Peyer's patch (tissue), 4 donors: ENCODE measurements around the gene ATOX1. TPM values are rescaled to one million over a fixed set of nuclear protein-coding genes. Genes with fewer than 3 reads are reported as not detected.

ENCODE experiments used
- DNase-seq, 3 donors: peaks; one replicate each; pipeline ENCODE4 v3.0.0-alpha.2; 2017 to 2019
- H3K27ac ChIP-seq, 4 donors: fragments of 200-600 bp; sonication (generic); one replicate each; pipeline ENCODE4 v1.5.1; 2016 to 2019
- H3K27me3 ChIP-seq, 2 donors: fragments of 200-600 bp; sonication (generic); one replicate each; pipeline ENCODE4 v1.5.1; 2019
- H3K36me3 ChIP-seq, 3 donors: fragments of 200-600 bp; sonication (generic); one replicate each; pipeline ENCODE4 v1.5.1; 2016 to 2019
- H3K4me1 ChIP-seq, 4 donors: fragments of 200-600 bp; sonication (generic); one replicate each; pipeline ENCODE4 v1.5.1; 2016 to 2019
- H3K4me3 ChIP-seq, 4 donors: fragments of 200-600 bp; sonication (generic); 1 replicate in 3 of 4; 2 replicates in 1 of 4; pipeline ENCODE4 v1.5.1; 2016 to 2019; ENCODE audit warnings: mild to moderate bottlenecking in 1 of 4
- H3K9me3 ChIP-seq, 4 donors: fragments of 200-600 bp; sonication (generic); one replicate each; pipeline ENCODE4 v1.5.1; 2016 to 2019; ENCODE audit warnings: mild to moderate bottlenecking in 1 of 4
- POLR2A ChIP-seq, 2 donors: fragments of 450-650 bp; IDR thresholded peaks; one replicate each; pipeline ENCODE4 v1.5.1; 2017; ENCODE audit warnings: antibody characterized with exemption in 2 of 2, mild to moderate bottlenecking in 2 of 2, moderate library complexity in 2 of 2
- total RNA-seq, 4 donors: library from RNA; depleted of rRNA; stranded (reverse); fragments of >200 nt; gene quantifications; one replicate each; pipeline ENCODE4 v1.1.0, GENCODE V29; 2016
- TF ChIP-seq, protein P1 (sequence below), 6 experiments: fragments of 450-650 bp in 4 of 6; fragments of 200-600 bp in 2 of 6; sonication (generic) in 1 of 6; IDR thresholded peaks; one replicate each; pipeline ENCODE4 v1.5.1; 2017 to 2019; ENCODE audit warnings: antibody characterized with exemption in 6 of 6, mild to moderate bottlenecking in 3 of 6, moderate library complexity in 1 of 6

ATOX1 gene
- total RNA-seq, 4 donors from 2014 or later: 99.9 to 161 (median 126) TPM

DNA sequence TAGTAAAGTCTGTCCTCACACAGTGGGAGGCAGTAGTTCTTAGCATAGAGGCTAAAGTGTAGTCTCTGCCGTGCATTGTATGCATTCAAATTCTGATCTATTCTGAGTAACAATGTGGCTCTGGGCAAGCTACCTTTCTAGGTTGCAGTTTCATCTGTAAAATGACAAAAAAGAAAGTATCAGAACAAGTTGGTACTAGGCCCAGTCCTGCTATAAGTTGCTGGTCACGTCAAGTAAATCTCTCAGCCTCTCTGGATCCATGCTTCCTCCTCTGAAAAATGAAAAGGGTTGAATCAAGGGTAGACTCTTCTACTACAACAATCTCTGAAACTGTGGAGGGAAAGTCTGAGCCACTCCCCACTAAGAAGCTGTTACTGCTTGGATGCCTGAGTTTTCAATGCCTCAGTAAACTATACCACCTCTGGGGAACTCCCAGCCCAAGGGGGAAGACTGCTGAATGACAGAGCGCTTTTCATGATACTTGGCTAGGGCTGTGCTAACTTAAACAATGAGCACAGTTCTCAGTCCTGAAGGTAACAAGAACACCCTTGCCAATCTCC, 37.3 kb downstream of the ATOX1 start:
- Histone ChIP-seq H3K4me1 (no peaks in the 10 kb centered on the region), H3K27ac (no peak overlapping the region), H3K4me3 (no peak overlapping the region), H3K27me3 (no peaks in the 10 kb centered on the region), H3K36me3 (no peaks in the 10 kb centered on the region), H3K9me3 (no peaks in the 10 kb centered on the region)
- no peak for DNase-seq
- TF ChIP-seq POLR2A (IDR thresholded peaks at IDR 0.05): no peak
- TF ChIP-seq, protein P1, sequence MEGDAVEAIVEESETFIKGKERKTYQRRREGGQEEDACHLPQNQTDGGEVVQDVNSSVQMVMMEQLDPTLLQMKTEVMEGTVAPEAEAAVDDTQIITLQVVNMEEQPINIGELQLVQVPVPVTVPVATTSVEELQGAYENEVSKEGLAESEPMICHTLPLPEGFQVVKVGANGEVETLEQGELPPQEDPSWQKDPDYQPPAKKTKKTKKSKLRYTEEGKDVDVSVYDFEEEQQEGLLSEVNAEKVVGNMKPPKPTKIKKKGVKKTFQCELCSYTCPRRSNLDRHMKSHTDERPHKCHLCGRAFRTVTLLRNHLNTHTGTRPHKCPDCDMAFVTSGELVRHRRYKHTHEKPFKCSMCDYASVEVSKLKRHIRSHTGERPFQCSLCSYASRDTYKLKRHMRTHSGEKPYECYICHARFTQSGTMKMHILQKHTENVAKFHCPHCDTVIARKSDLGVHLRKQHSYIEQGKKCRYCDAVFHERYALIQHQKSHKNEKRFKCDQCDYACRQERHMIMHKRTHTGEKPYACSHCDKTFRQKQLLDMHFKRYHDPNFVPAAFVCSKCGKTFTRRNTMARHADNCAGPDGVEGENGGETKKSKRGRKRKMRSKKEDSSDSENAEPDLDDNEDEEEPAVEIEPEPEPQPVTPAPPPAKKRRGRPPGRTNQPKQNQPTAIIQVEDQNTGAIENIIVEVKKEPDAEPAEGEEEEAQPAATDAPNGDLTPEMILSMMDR (IDR thresholded peaks at IDR 0.05): no peak

DNA sequence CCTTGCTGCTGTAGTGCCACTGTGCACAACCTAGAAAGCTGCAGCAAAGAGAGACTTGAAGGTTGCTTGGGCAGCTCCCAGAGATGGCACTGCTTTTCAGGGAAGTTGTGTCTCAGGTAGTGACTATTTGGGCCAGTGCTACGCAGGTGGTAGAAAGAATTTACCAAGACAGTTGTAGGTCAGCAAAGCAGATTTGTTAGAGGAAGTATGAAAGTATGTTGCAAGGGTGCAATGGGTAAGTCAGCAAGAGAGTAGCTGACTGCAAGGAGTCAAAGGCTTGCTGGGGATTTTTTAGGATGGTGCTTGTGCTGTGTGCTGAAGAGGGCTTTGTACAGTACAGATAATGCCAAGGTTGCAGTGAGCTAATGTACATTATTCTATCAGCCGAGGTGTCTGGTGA, 38.2 kb downstream of the ATOX1 start:
- H3K27ac ChIP-seq: no peak overlapping the region

GRCh38 chr5:151719228-151720000, 39.0 kb downstream of the ATOX1 start:
- H3K4me3 ChIP-seq: no peak overlapping the region
- H3K36me3 ChIP-seq: no peaks in the 10 kb centered on the region
- H3K27me3 ChIP-seq: no peaks in the 10 kb centered on the region
- peak in 1 of 3 donors; percentile 66 for DNase-seq
- no peaks in the 10 kb centered on the region for H3K4me1 ChIP-seq
- H3K9me3 ChIP-seq: no peaks in the 10 kb centered on the region
- TF ChIP-seq, protein P1 (IDR thresholded peaks at IDR 0.05): peak in 5 of 6 experiments; percentile 14 to 65 (median 51)
- no peak for TF ChIP-seq POLR2A (IDR thresholded peaks at IDR 0.05)
- H3K27ac ChIP-seq: no peak overlapping the region

More for the DNA sequence above, 38.2 kb downstream of the ATOX1 start:
- Histone ChIP-seq H3K4me3 (no peak overlapping the region), H3K4me1 (no peaks in the 10 kb centered on the region), H3K27me3 (no peaks in the 10 kb centered on the region), H3K36me3 (no peaks in the 10 kb centered on the region), H3K9me3 (no peaks in the 10 kb centered on the region)
- no peak for DNase-seq
- TF ChIP-seq POLR2A (IDR thresholded peaks at IDR 0.05): no peak
- TF ChIP-seq, protein P1 (IDR thresholded peaks at IDR 0.05): no peak

DNA sequence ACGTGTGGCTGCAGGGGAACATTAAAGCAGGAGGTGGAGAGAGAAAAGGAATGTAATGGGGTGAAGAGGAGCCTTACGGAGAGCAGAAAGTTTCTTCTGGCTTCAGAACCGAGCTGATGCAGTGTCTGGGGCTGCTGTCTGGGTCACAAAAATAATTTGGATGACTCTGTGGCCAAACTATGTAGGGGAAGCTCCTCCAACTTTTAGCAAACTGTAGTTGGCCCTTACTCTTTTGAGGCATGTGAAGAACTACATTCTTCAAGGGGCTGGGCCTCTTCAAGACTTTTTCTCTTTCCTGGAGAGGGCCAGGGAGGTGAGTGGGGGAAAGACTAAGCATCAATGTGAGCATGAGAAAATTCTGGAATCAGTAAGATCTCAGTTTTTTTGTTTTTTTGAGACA, 39.8 kb downstream of the ATOX1 start:
- H3K27ac ChIP-seq: peak overlapping the region in 1 of 4 donors; percentile 11

DNA sequence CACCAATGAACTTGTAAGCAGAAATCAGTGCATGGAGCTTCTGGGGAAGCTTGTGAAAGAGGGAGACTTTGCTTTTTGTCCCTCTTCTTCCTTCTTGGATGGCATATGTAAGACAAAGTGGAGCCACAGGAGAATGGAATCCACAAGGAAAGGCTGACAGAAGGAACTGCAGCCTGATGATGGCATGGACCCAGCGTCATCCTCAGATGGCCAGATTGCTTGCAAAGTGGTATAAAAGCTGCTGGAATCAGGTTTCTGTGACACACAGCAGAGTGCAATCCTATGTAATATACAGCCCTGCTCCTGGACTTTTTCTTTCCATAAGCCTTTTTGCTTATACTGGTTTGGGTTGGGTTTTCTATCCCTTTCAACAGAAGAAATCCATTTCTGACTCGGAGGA, 40.3 kb downstream of the ATOX1 start:
- Histone ChIP-seq H3K4me3 (no peak overlapping the region), H3K27ac (peak overlapping the region in 1 of 4 donors; percentile 11), H3K36me3 (no peaks in the 10 kb centered on the region), H3K9me3 (no peaks in the 10 kb centered on the region), H3K27me3 (no peaks in the 10 kb centered on the region), H3K4me1 (no peaks in the 10 kb centered on the region)
- DNase-seq: no peak
- no peak for TF ChIP-seq POLR2A (IDR thresholded peaks at IDR 0.05)
- TF ChIP-seq, protein P1 (IDR thresholded peaks at IDR 0.05): no peak

More for the DNA sequence above, 39.8 kb downstream of the ATOX1 start:
- Histone ChIP-seq H3K4me3 (no peak overlapping the region), H3K4me1 (no peaks in the 10 kb centered on the region), H3K36me3 (no peaks in the 10 kb centered on the region), H3K27me3 (no peaks in the 10 kb centered on the region), H3K9me3 (no peaks in the 10 kb centered on the region)
- TF ChIP-seq POLR2A (IDR thresholded peaks at IDR 0.05): no peak
- TF ChIP-seq, protein P1 (IDR thresholded peaks at IDR 0.05): no peak
- no peak for DNase-seq
